ENCODE data around the gene TAF5L.
"Not testable (repeated sequence)": the region's sequence is repeated elsewhere in the genome, so short reads cannot be mapped to it uniquely, and the experiment has no call there.

The TAF5L gene

GRCh38 chr1:229627003-229627402 lies 1.1 kb upstream of the TAF5L start:
- H3K36me3 Mint-ChIP-seq (ENCODE audit: low read depth) = peaks cover 14% of the 10 kb centered on the region
- H3K4me1 Mint-ChIP-seq (ENCODE audit: low read depth) = peaks cover 40% of the 10 kb centered on the region
- peak overlapping the region; percentile 98 for H3K4me3 Mint-ChIP-seq

GRCh38 chr1:229625071-229625914 lies 629 bp downstream of the TAF5L start:
- Mint-ChIP-seq H3K4me1 (ENCODE audit: low read depth) (peaks cover 39% of the 10 kb centered on the region), H3K36me3 (ENCODE audit: low read depth) (peaks cover 9% of the 10 kb centered on the region), H3K9me3 (no peaks in the 10 kb centered on the region), H3K4me3 (peak overlapping the region; percentile 87), H3K27me3 (ENCODE audit: low read depth) (no peaks in the 10 kb centered on the region), H3K27ac (peak overlapping the region; percentile 84)

More at GRCh38 chr1:229627003-229627402, 1.1 kb upstream of the TAF5L start:
- H3K9me3 Mint-ChIP-seq = no peaks in the 10 kb centered on the region
- H3K27ac Mint-ChIP-seq = peak overlapping the region; percentile 94
- no peaks in the 10 kb centered on the region for H3K27me3 Mint-ChIP-seq (ENCODE audit: low read depth)

GRCh38 chr1:229624521-229625070 lies 1.3 kb downstream of the TAF5L start:
- H3K27me3 Mint-ChIP-seq (ENCODE audit: low read depth) = no peaks in the 10 kb centered on the region
- no peaks in the 10 kb centered on the region for H3K9me3 Mint-ChIP-seq
- peak overlapping the region; percentile 84 for H3K27ac Mint-ChIP-seq
- peak overlapping the region; percentile 87 for H3K4me3 Mint-ChIP-seq
- H3K36me3 Mint-ChIP-seq (ENCODE audit: low read depth) = peaks cover 7% of the 10 kb centered on the region
- peaks cover 41% of the 10 kb centered on the region for H3K4me1 Mint-ChIP-seq (ENCODE audit: low read depth)

GRCh38 chr1:229623838-229624237 lies 2.1 kb downstream of the TAF5L start:
- peaks cover 40% of the 10 kb centered on the region for H3K4me1 Mint-ChIP-seq (ENCODE audit: low read depth)
- peaks cover 2% of the 10 kb centered on the region for H3K36me3 Mint-ChIP-seq (ENCODE audit: low read depth)
- H3K27ac Mint-ChIP-seq = no peak overlapping the region
- no peaks in the 10 kb centered on the region for H3K27me3 Mint-ChIP-seq (ENCODE audit: low read depth)
- peak overlapping the region; percentile 5 for H3K4me3 Mint-ChIP-seq
- no peaks in the 10 kb centered on the region for H3K9me3 Mint-ChIP-seq

- peaks cover 2% of the 10 kb centered on the region for H3K36me3 Mint-ChIP-seq (ENCODE audit: low read depth)
- peaks cover 40% of the 10 kb centered on the region for H3K4me1 Mint-ChIP-seq (ENCODE audit: low read depth)
- H3K27me3 Mint-ChIP-seq (ENCODE audit: low read depth) = no peaks in the 10 kb centered on the region
- H3K9me3 Mint-ChIP-seq = no peaks in the 10 kb centered on the region
- no peak overlapping the region for H3K27ac Mint-ChIP-seq
- H3K4me3 Mint-ChIP-seq = no peak overlapping the region
Observed at GRCh38 chr1:229623225-229623624, 2.7 kb downstream of the TAF5L start.

GRCh38 chr1:229622641-229623120 lies 3.2 kb downstream of the TAF5L start:
- not testable (repeated sequence) for H3K27ac Mint-ChIP-seq; H3K9me3 Mint-ChIP-seq; H3K27me3 Mint-ChIP-seq (ENCODE audit: low read depth); H3K36me3 Mint-ChIP-seq (ENCODE audit: low read depth); H3K4me3 Mint-ChIP-seq
- peaks cover 39% of the 10 kb centered on the region for H3K4me1 Mint-ChIP-seq (ENCODE audit: low read depth)

GRCh38 chr1:229621663-229622062 lies 4.3 kb downstream of the TAF5L start:
- Mint-ChIP-seq H3K27me3 (ENCODE audit: low read depth) (no peaks in the 10 kb centered on the region), H3K27ac (no peak overlapping the region), H3K4me1 (ENCODE audit: low read depth) (peaks cover 30% of the 10 kb centered on the region), H3K4me3 (no peak overlapping the region), H3K36me3 (ENCODE audit: low read depth) (peaks cover 2% of the 10 kb centered on the region), H3K9me3 (no peaks in the 10 kb centered on the region)

- Mint-ChIP-seq H3K4me1 (ENCODE audit: low read depth) (peaks cover 29% of the 10 kb centered on the region), H3K9me3 (no peaks in the 10 kb centered on the region), H3K36me3 (ENCODE audit: low read depth) (peaks cover 2% of the 10 kb centered on the region), H3K27ac (no peak overlapping the region), H3K4me3 (no peak overlapping the region), H3K27me3 (ENCODE audit: low read depth) (no peaks in the 10 kb centered on the region)
Observed at GRCh38 chr1:229620876-229621275, 5.0 kb downstream of the TAF5L start.

GRCh38 chr1:229619614-229620013 lies 6.3 kb downstream of the TAF5L start:
- H3K4me3 Mint-ChIP-seq = no peak overlapping the region
- H3K27ac Mint-ChIP-seq = no peak overlapping the region
- peaks cover 2% of the 10 kb centered on the region for H3K36me3 Mint-ChIP-seq (ENCODE audit: low read depth)
- peaks cover 23% of the 10 kb centered on the region for H3K4me1 Mint-ChIP-seq (ENCODE audit: low read depth)
- H3K27me3 Mint-ChIP-seq (ENCODE audit: low read depth) = no peaks in the 10 kb centered on the region
- no peaks in the 10 kb centered on the region for H3K9me3 Mint-ChIP-seq

GRCh38 chr1:229619002-229619401 lies 6.9 kb downstream of the TAF5L start:
- Mint-ChIP-seq H3K4me3 (no peak overlapping the region), H3K4me1 (ENCODE audit: low read depth) (peaks cover 20% of the 10 kb centered on the region), H3K27me3 (ENCODE audit: low read depth) (no peaks in the 10 kb centered on the region), H3K36me3 (ENCODE audit: low read depth) (peaks cover 2% of the 10 kb centered on the region), H3K9me3 (no peaks in the 10 kb centered on the region), H3K27ac (no peak overlapping the region)

- Mint-ChIP-seq H3K36me3 (ENCODE audit: low read depth) (peaks cover 6% of the 10 kb centered on the region), H3K27me3 (ENCODE audit: low read depth) (no peaks in the 10 kb centered on the region), H3K4me3 (no peak overlapping the region), H3K9me3 (no peaks in the 10 kb centered on the region), H3K4me1 (ENCODE audit: low read depth) (peaks cover 17% of the 10 kb centered on the region), H3K27ac (no peak overlapping the region)
Observed at GRCh38 chr1:229617351-229618100, 8.4 kb downstream of the TAF5L start.

GRCh38 chr1:229614701-229615100 lies 11.2 kb downstream of the TAF5L start:
- Mint-ChIP-seq H3K4me3 (no peak overlapping the region), H3K27ac (no peak overlapping the region), H3K4me1 (ENCODE audit: low read depth) (peaks cover 6% of the 10 kb centered on the region), H3K36me3 (ENCODE audit: low read depth) (peaks cover 26% of the 10 kb centered on the region), H3K27me3 (ENCODE audit: low read depth) (no peaks in the 10 kb centered on the region), H3K9me3 (no peaks in the 10 kb centered on the region)

GRCh38 chr1:229613938-229614337 lies 12.0 kb downstream of the TAF5L start:
- Mint-ChIP-seq H3K9me3 (no peaks in the 10 kb centered on the region), H3K36me3 (ENCODE audit: low read depth) (peaks cover 27% of the 10 kb centered on the region), H3K27me3 (ENCODE audit: low read depth) (no peaks in the 10 kb centered on the region), H3K4me3 (no peak overlapping the region), H3K27ac (no peak overlapping the region), H3K4me1 (ENCODE audit: low read depth) (peaks cover 2% of the 10 kb centered on the region)

- Mint-ChIP-seq H3K9me3 (no peaks in the 10 kb centered on the region), H3K4me3 (no peak overlapping the region), H3K27ac (no peak overlapping the region), H3K4me1 (ENCODE audit: low read depth) (no peaks in the 10 kb centered on the region), H3K27me3 (ENCODE audit: low read depth) (no peaks in the 10 kb centered on the region), H3K36me3 (ENCODE audit: low read depth) (peaks cover 43% of the 10 kb centered on the region)
Observed at GRCh38 chr1:229608590-229608989, 17.3 kb downstream of the TAF5L start.
